Loucy (cell line): ENCODE measurements around the gene NKX2-4.

Source experiments
- H2AFZ ChIP-seq: fragments of 200-600 bp; sonication (generic); 2 replicates; pipeline ENCODE4 v1.6.0; 2016; ENCODE audit warnings: antibody characterized with exemption, mild to moderate bottlenecking, low read length, moderate library complexity
- H3F3A ChIP-seq: fragments of 200-600 bp; 2 replicates; pipeline ENCODE4 v1.6.0; 2016; ENCODE audit warnings: antibody characterized with exemption, low read depth, mild to moderate bottlenecking
- H3K27me3 ChIP-seq: fragments of 200-600 bp; sonication (generic); 2 replicates; pipeline ENCODE4 v1.6.1; 2014; ENCODE audit warnings: low read length, mild to moderate bottlenecking; ENCODE audit not compliant: insufficient read depth, poor library complexity, severe bottlenecking
- H3K36me3 ChIP-seq: fragments of 200-600 bp; sonication (generic); 2 replicates; pipeline ENCODE4 v1.6.1; 2016; ENCODE audit warnings: low read length; ENCODE audit not compliant: insufficient read depth
- H3K4me1 ChIP-seq: fragments of 200-600 bp; sonication (generic); 2 replicates; pipeline ENCODE4 v1.5.1; 2014; ENCODE audit warnings: low read length, mild to moderate bottlenecking; ENCODE audit not compliant: insufficient read depth, poor library complexity, severe bottlenecking
- H3K4me2 ChIP-seq: fragments of 200-600 bp; sonication (generic); 2 replicates; pipeline ENCODE4 v1.6.0; 2014; ENCODE audit warnings: antibody characterized with exemption, low read length, low read depth, mild to moderate bottlenecking; ENCODE audit not compliant: poor library complexity, severe bottlenecking
- H3K4me3 ChIP-seq: fragments of 200-600 bp; sonication (generic); 2 replicates; pipeline ENCODE4 v1.5.1; 2014; ENCODE audit warnings: low read length, mild to moderate bottlenecking, mixed read lengths; ENCODE audit not compliant: poor library complexity, severe bottlenecking
- H3K79me2 ChIP-seq: fragments of 200-600 bp; sonication (generic); 2 replicates; pipeline ENCODE4 v1.6.1; 2014; ENCODE audit warnings: low read length; ENCODE audit not compliant: insufficient read depth
- H3K9ac ChIP-seq: fragments of 200-600 bp; sonication (generic); 2 replicates; pipeline ENCODE4 v1.6.0; 2014; ENCODE audit warnings: mild to moderate bottlenecking, low read depth, low read length, moderate library complexity; ENCODE audit not compliant: poor library complexity, severe bottlenecking
- H3K9me2 ChIP-seq: fragments of 200-600 bp; sonication (generic); replicated peaks from 2 replicates; pipeline ENCODE4 v1.6.1; 2016; ENCODE audit warnings: low read depth, low read length, mixed read lengths
- H3K9me3 ChIP-seq: fragments of 200-600 bp; sonication (generic); 2 replicates; pipeline ENCODE4 v1.6.1; 2014; ENCODE audit warnings: mild to moderate bottlenecking, antibody characterized with exemption, low read length, low read depth; ENCODE audit not compliant: insufficient read depth
- H4K20me1 ChIP-seq: fragments of 200-600 bp; sonication (generic); 2 replicates; pipeline ENCODE4 v1.6.0; 2014; ENCODE audit warnings: antibody characterized with exemption, low read length, mild to moderate bottlenecking; ENCODE audit not compliant: insufficient read depth, poor library complexity, severe bottlenecking
- EZH2phosphoT487 ChIP-seq: fragments of 200-600 bp; IDR thresholded peaks from 2 replicates; pipeline ENCODE4 v1.6.1; 2018; ENCODE audit warnings: antibody characterized with exemption, mild to moderate bottlenecking, moderate library complexity, borderline replicate concordance
- TF ChIP-seq, protein P1 (sequence below): fragments of 200-600 bp; sonication (generic); conservative IDR thresholded peaks from 2 replicates; pipeline ENCODE4 v1.5.1; 2014; ENCODE audit warnings: mild to moderate bottlenecking, antibody characterized with exemption, low read length

NKX2-4 gene

DNA sequence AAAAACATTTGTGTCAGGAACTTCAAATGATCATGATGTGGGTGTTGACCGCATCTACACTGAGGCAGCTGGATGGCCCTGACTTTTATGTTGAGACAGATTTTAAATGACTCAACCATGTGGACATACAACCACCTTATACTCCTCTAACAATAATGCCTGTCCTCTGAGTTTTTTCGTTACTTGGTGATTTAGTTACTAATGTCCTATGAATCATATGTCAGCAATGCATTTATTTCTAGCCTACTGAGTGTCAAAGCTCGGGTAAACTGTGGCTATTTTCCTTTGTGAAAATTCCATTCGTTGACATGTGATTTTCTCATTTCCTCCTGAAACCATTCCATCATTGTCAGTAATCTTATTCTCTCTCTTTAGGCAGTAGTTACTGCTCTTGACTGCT is 38.9 kb upstream of the NKX2-4 start:
- H3K36me3 ChIP-seq: no peaks in the 10 kb centered on the region
- H3K4me3 ChIP-seq: no peak overlapping the region
- no peaks in the 10 kb centered on the region for H3K9me3 ChIP-seq
- no peaks in the 10 kb centered on the region for H3K4me1 ChIP-seq
- H3K9me2 ChIP-seq: no peaks in the 10 kb centered on the region
- no peak overlapping the region for H3K9ac ChIP-seq
- H3F3A ChIP-seq: no peaks in the 10 kb centered on the region
- H3K79me2 ChIP-seq: no peaks in the 10 kb centered on the region
- no peak for TF ChIP-seq EZH2phosphoT487
- TF ChIP-seq, protein P1, sequence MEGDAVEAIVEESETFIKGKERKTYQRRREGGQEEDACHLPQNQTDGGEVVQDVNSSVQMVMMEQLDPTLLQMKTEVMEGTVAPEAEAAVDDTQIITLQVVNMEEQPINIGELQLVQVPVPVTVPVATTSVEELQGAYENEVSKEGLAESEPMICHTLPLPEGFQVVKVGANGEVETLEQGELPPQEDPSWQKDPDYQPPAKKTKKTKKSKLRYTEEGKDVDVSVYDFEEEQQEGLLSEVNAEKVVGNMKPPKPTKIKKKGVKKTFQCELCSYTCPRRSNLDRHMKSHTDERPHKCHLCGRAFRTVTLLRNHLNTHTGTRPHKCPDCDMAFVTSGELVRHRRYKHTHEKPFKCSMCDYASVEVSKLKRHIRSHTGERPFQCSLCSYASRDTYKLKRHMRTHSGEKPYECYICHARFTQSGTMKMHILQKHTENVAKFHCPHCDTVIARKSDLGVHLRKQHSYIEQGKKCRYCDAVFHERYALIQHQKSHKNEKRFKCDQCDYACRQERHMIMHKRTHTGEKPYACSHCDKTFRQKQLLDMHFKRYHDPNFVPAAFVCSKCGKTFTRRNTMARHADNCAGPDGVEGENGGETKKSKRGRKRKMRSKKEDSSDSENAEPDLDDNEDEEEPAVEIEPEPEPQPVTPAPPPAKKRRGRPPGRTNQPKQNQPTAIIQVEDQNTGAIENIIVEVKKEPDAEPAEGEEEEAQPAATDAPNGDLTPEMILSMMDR: no peak
- H2AFZ ChIP-seq: no peak overlapping the region
- H4K20me1 ChIP-seq: no peaks in the 10 kb centered on the region
- no peaks in the 10 kb centered on the region for H3K27me3 ChIP-seq
- no peak overlapping the region for H3K4me2 ChIP-seq

GRCh38 chr20:21435576-21435975 is 38.2 kb upstream of the NKX2-4 start:
- no peak overlapping the region for H3K4me2 ChIP-seq
- H3K9me3 ChIP-seq: no peaks in the 10 kb centered on the region
- TF ChIP-seq, protein P1: no peak
- TF ChIP-seq EZH2phosphoT487: no peak
- H3K4me3 ChIP-seq: no peak overlapping the region
- H3K27me3 ChIP-seq: no peaks in the 10 kb centered on the region
- no peaks in the 10 kb centered on the region for H4K20me1 ChIP-seq
- H3K4me1 ChIP-seq: no peaks in the 10 kb centered on the region
- no peaks in the 10 kb centered on the region for H3K36me3 ChIP-seq
- no peaks in the 10 kb centered on the region for H3K9me2 ChIP-seq
- H2AFZ ChIP-seq: no peak overlapping the region
- no peak overlapping the region for H3K9ac ChIP-seq
- no peaks in the 10 kb centered on the region for H3K79me2 ChIP-seq
- no peaks in the 10 kb centered on the region for H3F3A ChIP-seq

DNA sequence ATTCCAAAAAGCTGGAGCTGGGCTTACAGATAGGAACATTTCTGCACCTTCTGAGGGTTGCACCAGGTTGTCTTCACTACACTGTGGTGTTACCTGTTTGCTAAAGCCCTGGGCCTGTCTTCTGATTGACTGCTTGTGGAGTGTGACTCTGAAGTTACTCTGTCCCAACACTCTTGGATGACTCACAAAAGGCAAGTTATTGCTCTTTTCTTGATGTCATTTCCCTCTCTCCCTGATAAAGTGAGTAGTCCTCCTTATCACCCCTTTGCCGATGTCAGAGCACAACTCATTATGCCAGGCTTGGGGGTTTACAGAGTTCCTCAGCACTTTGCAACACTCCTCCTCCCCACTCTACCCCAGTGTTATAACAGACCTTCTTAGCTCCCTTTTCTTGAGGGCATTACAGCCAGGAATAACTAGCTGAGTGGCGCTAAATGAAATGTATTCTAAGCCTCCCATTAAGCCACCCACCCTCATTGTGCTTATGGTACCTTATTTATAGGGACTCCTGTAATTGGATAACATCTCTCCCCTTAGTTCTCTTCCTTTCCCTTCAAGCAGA is 36.1 kb upstream of the NKX2-4 start:
- H3K9me3 ChIP-seq: no peaks in the 10 kb centered on the region
- no peaks in the 10 kb centered on the region for H3F3A ChIP-seq

More for the DNA sequence above, 36.1 kb upstream of the NKX2-4 start:
- H4K20me1 ChIP-seq: no peaks in the 10 kb centered on the region
- H3K79me2 ChIP-seq: no peaks in the 10 kb centered on the region
- H3K4me1 ChIP-seq: no peaks in the 10 kb centered on the region
- H3K36me3 ChIP-seq: no peaks in the 10 kb centered on the region
- TF ChIP-seq, protein P1: no peak
- no peak for TF ChIP-seq EZH2phosphoT487
- no peak overlapping the region for H2AFZ ChIP-seq
- no peaks in the 10 kb centered on the region for H3K9me2 ChIP-seq
- H3K27me3 ChIP-seq: peaks cover 6% of the 10 kb centered on the region
- H3K4me2 ChIP-seq: no peak overlapping the region
- no peak overlapping the region for H3K9ac ChIP-seq
- H3K4me3 ChIP-seq: no peak overlapping the region
